ENCODE results near the gene KLHL30.

KLHL30 gene

GRCh38 chr2:238138331-238139195, at the start of gene KLHL30:
Gene KLHL30, plus strand, starts transcription at chr2:238138668. Its CDS starts 2,087 bp downstream, at chr2:238140755.
- no peak for DNase-seq (ENCODE audit: low read depth, low spot score)

- no peak for DNase-seq (ENCODE audit: low read depth, low spot score)
Measured at GRCh38 chr2:238090887-238091286, 47.6 kb upstream of the KLHL30 start.

- no peak for DNase-seq (ENCODE audit: low read depth, low spot score)
Measured at GRCh38 chr2:238091436-238092060, 46.9 kb upstream of the KLHL30 start.

GRCh38 chr2:238092486-238093035, 45.9 kb upstream of the KLHL30 start:
- DNase-seq (ENCODE audit: low read depth, low spot score) = no peak

GRCh38 chr2:238093181-238094140, 45.0 kb upstream of the KLHL30 start:
- DNase-seq (ENCODE audit: low read depth, low spot score) = no peak

- DNase-seq (ENCODE audit: low read depth, low spot score) = no peak
Measured at GRCh38 chr2:238094438-238095022, 43.9 kb upstream of the KLHL30 start.

- no peak for DNase-seq (ENCODE audit: low read depth, low spot score)
Measured at GRCh38 chr2:238095143-238095542, 43.3 kb upstream of the KLHL30 start.

GRCh38 chr2:238096311-238097011, 42.0 kb upstream of the KLHL30 start:
- DNase-seq (ENCODE audit: low read depth, low spot score) = no peak

GRCh38 chr2:238097201-238097987, 41.1 kb upstream of the KLHL30 start:
- no peak for DNase-seq (ENCODE audit: low read depth, low spot score)

- no peak for DNase-seq (ENCODE audit: low read depth, low spot score)
Measured at GRCh38 chr2:238097988-238098871, 40.2 kb upstream of the KLHL30 start.

- DNase-seq (ENCODE audit: low read depth, low spot score) = no peak
Measured at GRCh38 chr2:238098901-238099713, 39.4 kb upstream of the KLHL30 start.

- no peak for DNase-seq (ENCODE audit: low read depth, low spot score)
Measured at GRCh38 chr2:238099714-238100048, 38.8 kb upstream of the KLHL30 start.

- no peak for DNase-seq (ENCODE audit: low read depth, low spot score)
Measured at GRCh38 chr2:238100049-238100820, 38.2 kb upstream of the KLHL30 start, which contains the start of gene ESPNL. Gene ESPNL, plus strand, starts transcription at chr2:238100340. Its CDS starts 80 bp downstream, at chr2:238100420.

- DNase-seq (ENCODE audit: low read depth, low spot score) = no peak
Measured at GRCh38 chr2:238100821-238101771, 37.4 kb upstream of the KLHL30 start.

- DNase-seq (ENCODE audit: low read depth, low spot score) = no peak
Measured at GRCh38 chr2:238101891-238102841, 36.3 kb upstream of the KLHL30 start.
